ENCODE data around the gene PLXNB2.

The PLXNB2 gene

GRCh38 chr22:50262460-50262911, 45.0 kb downstream of the PLXNB2 start:
- no peak for DNase-seq

- DNase-seq: peak; percentile 47 to 68
Measured at GRCh38 chr22:50261615-50262459, 45.6 kb downstream of the PLXNB2 start, which contains the start of gene MAPK12. MAPK12 (minus strand) TSS chr22:50261683; CDS start chr22:50261509, 174 bp downstream.

- DNase-seq: peak in 1 of 2 experiments; percentile 52
Measured at GRCh38 chr22:50260801-50261614, 46.4 kb downstream of the PLXNB2 start.

GRCh38 chr22:50260434-50260800, 47.0 kb downstream of the PLXNB2 start:
- no peak for DNase-seq

GRCh38 chr22:50259302-50259701, 48.1 kb downstream of the PLXNB2 start:
- DNase-seq: no peak

GRCh38 chr22:50258361-50259292, 48.8 kb downstream of the PLXNB2 start:
- DNase-seq: no peak

GRCh38 chr22:50257451-50258360, 49.7 kb downstream of the PLXNB2 start:
- no peak for DNase-seq

- no peak for DNase-seq
Measured at GRCh38 chr22:50257041-50257440, 50.4 kb downstream of the PLXNB2 start.

GRCh38 chr22:50256258-50256862, 51.1 kb downstream of the PLXNB2 start:
- no peak for DNase-seq

- no peak for DNase-seq
Measured at GRCh38 chr22:50255607-50256006, 51.8 kb downstream of the PLXNB2 start.

GRCh38 chr22:50255099-50255498, 52.3 kb downstream of the PLXNB2 start:
- no peak for DNase-seq

- no peak for DNase-seq
Measured at GRCh38 chr22:50253941-50254340, 53.5 kb downstream of the PLXNB2 start.

GRCh38 chr22:50253046-50253915, 54.2 kb downstream of the PLXNB2 start:
- no peak for DNase-seq

- peak in 1 of 2 experiments; percentile 40 for DNase-seq
Measured at GRCh38 chr22:50252082-50253045, 55.1 kb downstream of the PLXNB2 start.

- DNase-seq: peak in 1 of 2 experiments; percentile 43
Measured at GRCh38 chr22:50251477-50252081, 55.9 kb downstream of the PLXNB2 start.

GRCh38 chr22:50250555-50251476, 56.6 kb downstream of the PLXNB2 start, which contains the start of gene HDAC10:
HDAC10 (minus strand) TSS chr22:50251265; CDS start chr22:50251032, 233 bp downstream.
- peak; percentile 61 to 77 for DNase-seq

- DNase-seq: no peak
Measured at GRCh38 chr22:50250249-50250554, 57.2 kb downstream of the PLXNB2 start.

Measured in NCI-H1930 (cell line).